GM19193 (cell line): ENCODE data around the gene SSC5D.

ENCODE experiments used
- POLR2A ChIP-seq: IDR thresholded peaks from 4 replicates; pipeline ENCODE4 v1.6.1; 2011; ENCODE audit not compliant: insufficient read depth, insufficient read length; ENCODE audit errors: extremely low read depth

The SSC5D gene

DNA sequence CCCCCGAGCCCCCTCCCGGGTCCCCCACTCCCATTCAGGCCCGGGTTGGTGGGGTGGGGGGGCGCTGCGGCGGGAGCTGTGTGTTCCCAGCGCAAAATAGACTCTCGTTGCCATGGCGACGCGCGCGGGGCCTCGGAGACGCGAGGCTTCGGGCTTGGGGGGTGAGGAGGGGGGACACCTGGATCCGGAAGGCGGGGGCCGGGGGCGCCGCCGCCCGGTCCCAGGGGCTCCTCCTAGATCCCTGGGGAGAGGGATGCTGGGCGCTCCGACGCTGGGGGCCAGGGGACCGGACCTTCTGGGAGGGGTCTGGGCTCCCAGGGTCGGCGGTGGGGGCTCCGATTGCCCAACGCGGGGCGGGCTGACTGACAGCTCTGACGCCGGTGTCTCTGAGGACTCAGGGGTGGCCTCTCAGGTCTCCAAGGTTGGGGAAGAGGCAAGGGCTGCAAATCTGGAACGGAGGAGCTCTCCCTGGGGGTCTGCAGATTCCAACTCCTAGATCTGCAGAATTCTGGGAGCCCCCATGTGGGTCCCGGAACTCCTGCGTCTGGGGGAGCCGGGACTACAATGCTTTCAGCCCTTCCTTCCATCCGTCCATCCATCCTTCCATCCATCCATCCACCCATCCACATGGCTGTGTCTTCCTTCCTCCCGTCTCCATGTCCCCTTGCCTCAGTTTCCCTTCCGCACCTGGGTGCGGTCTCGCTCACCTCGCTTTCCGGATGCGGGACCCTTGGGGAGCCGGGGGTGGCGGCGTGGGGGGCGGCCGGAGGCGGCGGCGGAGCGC lies 36.1 kb upstream of the SSC5D start:
- no peak for TF ChIP-seq POLR2A

DNA sequence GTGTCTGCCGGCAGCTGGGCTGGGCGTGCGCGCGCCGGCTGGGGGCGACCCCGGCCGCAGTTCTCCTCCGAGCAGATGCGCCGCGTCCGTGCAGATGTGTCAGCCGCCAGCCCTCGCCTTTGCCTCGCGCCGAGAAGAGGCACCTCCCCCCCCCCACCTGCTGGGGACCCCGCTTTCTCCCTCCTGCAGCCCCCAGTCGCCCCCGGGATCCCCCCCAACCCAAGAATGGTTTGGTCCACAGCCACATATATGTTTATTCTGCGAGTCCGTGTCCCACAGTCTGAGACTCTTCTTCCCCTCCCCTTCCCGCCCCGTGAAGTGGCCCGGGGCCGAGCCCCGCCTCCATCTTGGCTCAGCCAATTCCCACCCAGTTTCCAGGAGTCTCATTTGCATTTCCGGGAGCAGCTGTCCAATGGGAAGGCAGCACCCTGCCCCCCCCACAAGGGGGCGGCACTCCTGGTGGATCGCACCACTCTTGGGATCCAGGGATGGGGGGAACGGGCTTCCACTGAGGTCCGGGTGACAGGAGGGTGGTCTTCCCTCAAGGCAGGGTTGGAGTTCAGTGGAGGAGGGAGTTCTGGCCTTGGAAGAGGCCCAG lies 35.4 kb upstream of the SSC5D start:
- no peak for TF ChIP-seq POLR2A

DNA sequence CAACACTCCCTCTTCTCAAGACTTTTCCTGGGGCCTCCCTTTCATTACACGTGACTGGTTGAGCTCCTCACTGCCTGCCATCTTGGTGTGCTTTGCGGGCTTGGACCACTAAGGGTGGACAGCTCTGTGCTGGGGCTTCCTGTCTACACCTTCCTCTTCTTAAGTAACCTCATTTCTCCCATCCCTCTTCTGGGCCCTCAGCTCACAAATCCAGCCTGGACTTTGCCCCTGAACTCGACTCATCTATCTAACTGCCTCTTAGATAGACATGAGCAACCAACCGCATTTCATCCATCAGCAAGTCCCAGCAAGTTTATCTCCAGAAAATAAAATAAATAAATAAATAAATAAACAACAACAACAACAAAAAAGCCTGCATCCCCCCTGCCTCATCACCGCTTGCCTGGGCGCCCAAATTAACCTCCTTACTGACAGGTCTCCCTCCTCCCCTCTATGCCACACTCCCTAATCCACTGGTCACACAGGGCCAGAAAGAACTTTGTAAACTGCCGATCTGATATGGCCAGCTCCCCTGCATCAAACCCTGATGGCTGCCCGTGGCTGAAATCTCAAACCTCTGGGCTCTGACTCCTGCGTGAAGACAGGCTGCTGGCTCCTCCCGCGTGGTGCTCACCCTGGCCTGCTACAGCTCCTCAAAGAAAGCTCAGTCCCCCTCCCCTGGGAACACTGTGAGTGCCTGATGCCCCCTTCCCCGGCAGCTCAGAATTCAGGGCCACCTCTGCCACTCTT lies 34.5 kb upstream of the SSC5D start:
- no peak for TF ChIP-seq POLR2A

DNA sequence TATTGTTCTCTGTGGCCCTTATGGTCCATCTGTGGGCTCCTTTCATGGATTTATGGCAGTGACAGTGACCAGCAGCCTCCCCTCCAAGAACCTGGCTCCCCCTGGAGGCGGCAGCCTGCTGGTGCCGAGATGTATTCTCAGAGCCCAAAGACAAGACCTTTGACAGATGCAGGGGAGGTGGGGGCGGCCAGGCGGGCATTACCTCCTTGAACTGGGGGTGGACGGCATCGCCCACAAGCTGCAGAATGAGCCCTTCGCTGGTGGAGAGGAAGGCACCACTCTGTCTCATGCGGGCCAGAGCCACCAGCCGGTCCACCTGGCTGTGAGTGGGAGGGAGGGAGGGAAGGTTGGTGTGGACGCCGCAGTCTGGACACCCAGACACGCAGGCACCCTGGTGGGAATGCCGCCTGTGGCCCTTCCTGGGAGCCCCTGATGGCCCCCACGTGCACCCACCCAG lies 33.4 kb upstream of the SSC5D start:
- TF ChIP-seq POLR2A = no peak

DNA sequence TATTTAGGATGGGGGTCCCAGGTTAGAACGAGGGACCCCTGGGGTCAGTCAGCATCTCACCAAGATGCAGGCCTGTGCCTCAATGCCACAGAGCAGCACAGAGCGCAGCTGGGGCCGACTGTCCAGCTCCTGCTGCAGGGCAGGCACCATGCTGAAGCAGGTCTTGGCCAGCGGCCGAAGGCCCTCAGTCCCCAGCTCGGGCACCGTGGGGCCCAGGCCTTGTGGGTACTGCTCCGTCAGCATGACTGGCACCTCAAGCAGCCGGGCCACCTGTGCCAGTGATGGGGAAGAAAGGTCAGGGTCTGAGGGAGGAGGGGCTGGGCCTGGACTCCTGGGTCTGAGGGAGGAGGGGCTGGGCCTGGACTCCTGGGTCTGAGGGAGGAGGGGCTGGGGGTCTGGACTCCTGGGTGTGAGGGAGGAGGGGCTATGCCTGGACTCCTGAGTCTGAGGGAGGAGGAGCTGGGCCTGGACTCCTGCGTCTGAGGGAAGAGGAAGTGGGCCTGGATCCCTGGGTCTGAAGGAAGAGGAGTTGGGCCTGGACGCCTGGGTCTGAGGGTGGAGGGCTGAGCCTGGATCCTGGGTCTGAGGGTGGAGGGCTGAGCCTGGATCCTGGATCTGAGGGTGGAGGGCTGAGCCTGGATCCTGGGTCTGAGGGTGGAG lies 32.5 kb upstream of the SSC5D start:
- no peak for TF ChIP-seq POLR2A

DNA sequence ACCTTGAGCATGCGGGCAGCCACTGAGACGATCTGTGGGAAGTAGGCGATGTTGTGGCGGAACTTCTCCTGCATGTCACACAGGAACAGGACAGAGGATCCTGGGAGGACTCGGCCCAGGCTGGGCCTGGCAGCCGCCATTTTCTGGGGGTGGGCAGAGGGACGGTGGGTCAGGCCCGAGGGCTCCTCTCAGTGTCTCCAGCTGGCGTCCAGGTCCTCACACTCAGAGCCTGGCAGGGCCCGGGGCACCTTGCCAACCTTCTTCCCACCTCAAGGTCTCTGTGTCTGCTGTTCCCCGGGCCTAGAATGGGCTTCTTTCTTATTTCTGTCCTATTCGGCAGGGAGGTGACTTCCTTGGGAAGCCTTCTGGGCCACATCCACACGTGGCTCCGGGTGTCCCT lies 31.9 kb upstream of the SSC5D start:
- TF ChIP-seq POLR2A = no peak

DNA sequence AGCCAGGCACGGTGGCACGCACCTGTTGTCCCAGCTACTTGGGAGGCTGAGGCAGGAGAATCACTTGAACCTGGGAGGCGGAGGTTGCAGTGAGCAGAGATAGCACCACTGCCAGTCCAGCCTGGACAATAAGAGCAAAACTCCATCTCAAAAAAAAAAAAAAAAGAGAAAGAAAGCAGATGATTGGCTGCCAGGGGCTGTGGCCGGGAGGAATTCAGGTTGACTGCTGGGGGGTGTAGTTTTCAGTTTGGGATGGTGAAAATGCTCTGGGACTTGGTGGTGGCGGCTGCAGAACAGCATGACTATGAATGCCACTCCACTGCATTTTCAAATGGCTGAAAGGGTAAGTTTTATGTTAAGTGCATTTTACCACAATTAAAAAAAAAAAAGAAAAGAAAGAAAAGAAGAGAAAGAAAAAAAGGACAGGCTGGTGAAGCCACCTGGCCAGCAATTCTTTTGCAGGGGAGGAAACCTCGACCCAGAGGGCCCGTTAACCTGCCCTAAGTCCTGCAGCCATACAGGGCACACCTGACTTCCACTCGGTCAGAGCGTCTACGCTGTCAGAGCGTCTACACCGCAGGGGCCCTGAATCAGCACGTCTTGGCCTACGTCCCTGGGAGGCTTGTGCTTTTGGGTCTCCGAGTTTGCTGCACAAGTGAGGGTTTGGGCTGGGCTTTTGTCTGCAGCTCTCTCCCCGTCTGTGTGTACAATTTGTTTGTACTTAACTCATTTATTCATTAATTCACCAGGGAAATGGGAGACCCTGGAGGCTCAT lies 30.4 kb upstream of the SSC5D start:
- no peak for TF ChIP-seq POLR2A

DNA sequence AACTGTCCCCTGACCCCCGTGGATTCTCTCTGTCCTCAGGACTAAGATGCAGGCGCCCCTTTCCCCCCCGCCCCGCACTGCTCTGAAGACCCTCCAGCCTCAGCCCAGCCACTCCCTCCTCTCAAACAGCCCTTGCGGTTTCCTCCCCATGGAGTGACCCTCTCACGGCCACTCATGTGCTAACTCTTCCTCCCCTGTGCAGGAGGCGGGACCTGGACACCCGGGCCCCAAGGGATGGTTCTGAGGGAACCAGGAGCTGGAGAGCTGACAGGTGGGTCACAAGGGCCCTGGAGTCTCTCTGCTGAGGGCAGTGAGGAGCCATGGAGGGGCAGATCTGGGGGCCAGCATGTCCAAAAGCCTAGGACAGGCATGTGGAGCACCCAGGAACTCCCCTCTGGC lies 28.7 kb upstream of the SSC5D start:
- TF ChIP-seq POLR2A = no peak

DNA sequence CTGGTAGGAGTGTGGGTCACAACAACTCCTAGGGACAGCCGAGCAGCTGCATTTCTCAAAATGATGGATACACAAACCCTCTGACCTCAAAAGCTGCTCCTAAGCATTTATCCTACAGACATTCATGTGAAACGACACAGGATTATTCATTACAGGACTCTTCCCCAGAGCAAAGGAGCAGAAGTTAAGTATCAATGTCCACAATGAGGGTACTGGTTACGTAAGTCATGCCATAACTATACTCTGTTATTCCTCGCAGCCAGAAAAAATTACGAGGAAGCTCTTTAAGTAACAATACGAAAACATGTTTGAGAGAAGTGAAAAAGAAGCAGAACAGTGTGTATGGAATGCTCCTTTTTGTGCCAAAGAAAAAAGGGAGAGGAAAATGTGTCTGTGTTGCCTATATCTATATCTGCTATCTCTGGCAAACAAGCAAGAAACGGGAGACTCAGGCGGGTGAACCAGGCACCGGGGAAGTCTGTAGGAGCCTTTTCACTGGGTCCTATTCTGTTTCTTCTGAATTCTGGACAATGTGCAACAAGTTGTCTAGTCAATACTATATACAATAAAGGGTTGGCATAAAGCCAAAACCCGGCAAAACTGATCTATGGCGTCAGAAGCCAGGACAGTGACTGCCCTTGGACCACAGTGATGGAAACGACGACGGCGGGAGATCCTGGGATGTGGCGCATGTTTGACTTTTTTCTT lies 28.1 kb upstream of the SSC5D start:
- TF ChIP-seq POLR2A = no peak

DNA sequence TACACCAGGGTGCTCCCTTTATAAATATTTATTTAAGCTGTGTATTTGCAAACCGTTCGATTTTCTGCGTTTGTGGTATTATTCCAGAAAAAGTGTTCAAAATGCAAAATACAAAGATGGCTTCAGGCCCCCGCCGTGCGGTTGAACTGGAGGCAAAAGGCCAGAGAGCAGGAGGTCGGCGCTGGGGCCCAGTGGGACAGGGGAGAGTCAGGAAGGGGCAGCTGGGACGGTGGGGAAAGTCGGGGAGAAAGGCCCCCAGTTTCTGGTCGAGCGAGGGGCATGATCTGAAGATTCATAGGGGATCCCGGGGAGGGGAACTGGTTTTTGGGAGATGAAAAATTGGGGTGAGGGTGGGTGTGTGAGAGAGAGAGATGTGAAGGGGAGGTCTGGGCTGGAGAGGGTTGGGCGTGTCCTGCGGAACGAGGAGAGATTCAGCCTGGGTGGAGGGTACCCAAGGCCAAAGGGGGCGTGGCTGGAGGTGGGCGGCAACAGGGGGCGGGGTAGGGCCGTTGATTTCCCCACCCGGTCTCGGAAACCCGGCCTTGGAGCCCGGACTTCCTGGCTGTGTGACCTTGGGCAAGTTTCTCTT lies 27.5 kb upstream of the SSC5D start:
- no peak for TF ChIP-seq POLR2A

DNA sequence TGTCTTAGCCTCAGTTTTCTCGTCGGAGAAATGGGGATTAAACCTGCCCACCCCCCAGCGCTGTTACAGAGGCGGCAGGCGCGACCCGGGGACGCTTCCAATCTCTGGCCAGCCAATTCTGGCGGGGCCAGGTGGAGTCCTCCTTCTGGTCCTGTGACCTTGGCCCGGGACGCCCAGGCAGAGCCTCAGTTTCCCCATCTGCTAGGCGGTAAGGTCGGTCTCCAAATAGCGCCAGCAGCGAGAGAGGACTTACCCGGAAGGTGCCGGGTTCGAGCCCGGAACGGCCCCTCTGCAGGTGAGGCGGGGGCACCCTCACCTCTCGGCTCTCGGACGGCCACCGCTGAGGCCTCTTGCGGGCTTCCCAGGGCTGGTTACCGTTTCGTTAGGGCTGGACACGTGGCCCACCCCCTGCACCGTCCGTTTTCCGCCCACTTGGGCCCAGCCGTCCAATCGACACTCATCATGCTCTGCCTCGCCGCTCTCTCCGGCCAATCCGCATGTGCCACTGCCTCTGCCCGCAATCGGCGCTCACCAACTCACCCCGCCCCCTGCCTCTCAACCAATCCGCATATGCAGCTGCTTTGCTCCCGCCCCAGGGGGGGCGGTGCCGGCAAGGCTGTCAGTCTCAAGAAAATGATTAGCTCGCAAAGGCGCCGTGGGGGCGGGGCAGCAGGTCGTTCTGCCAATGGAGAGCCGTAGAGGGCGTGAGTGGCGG lies 26.8 kb upstream of the SSC5D start, which contains the start of gene ISOC2:
TSS of gene ISOC2 (minus strand) at position 384 of the 715 bp plus-strand sequence. CDS start 5,156 bp downstream, outside the sequence.
- peak; percentile 82 for TF ChIP-seq POLR2A

DNA sequence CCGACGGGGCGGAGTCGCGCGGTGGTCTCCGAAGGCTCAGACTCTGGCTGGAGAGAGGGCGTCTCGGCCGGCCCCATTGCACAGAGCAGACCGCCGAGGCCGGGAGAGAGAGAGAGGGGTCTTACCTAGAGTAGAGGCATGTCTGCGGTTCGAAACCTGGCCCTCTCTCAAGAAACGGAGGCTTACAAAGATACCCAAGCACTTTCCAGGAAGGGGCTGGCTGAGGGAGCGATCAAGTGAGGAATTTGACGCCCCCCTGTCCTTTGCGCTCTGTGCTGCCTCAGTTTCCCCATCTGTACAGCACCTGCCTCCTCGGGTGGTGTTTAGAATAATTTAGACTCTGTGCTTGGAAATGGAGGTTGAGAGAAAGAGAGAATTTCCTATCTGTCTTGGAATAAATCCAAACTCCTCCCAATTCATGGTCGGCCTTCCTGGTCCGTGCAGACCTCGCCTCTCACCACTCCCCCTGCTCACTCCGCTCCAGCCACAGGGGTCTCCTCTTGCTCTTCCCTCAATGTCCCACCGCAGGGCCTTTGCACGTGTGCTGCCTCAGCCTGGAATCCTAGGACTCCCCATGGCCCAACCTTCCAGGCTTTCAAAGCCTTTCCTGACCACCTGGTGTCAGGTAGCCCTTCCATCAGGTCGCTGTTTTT lies 26.1 kb upstream of the SSC5D start:
- TF ChIP-seq POLR2A = no peak
